ENCODE measurements around the gene NT5C1A.

DNA sequence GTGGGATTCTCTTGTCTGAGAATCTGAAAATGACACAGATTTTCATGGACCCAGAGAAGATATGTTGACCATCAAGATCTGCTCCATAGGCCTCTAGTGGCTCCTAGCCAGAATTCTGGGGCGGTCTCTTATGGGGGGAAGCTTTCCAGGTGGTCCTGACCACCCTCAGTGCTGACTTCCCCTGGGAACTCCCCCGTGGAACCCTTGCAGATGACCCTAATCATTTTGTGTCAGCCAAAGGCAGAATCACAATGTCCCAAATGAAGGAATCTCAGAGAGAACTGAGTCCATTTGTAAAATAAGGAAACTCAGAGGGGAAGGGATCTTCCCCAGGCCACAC, 36.1 kb downstream of the NT5C1A start:
- TF ChIP-seq, protein P1, sequence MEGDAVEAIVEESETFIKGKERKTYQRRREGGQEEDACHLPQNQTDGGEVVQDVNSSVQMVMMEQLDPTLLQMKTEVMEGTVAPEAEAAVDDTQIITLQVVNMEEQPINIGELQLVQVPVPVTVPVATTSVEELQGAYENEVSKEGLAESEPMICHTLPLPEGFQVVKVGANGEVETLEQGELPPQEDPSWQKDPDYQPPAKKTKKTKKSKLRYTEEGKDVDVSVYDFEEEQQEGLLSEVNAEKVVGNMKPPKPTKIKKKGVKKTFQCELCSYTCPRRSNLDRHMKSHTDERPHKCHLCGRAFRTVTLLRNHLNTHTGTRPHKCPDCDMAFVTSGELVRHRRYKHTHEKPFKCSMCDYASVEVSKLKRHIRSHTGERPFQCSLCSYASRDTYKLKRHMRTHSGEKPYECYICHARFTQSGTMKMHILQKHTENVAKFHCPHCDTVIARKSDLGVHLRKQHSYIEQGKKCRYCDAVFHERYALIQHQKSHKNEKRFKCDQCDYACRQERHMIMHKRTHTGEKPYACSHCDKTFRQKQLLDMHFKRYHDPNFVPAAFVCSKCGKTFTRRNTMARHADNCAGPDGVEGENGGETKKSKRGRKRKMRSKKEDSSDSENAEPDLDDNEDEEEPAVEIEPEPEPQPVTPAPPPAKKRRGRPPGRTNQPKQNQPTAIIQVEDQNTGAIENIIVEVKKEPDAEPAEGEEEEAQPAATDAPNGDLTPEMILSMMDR (conservative IDR thresholded peaks at IDR 0.05; ENCODE audit: low read length) = no peak
- TF ChIP-seq EZH2phosphoT487 (IDR thresholded peaks at IDR 0.05; ENCODE audit: borderline replicate concordance, low read depth, low read length) = no peak

Measured in OCI-LY7 (cell line).